Cardiac fibroblast (primary cell): ENCODE results near the gene MAD1L1.

Source experiments
- DNase-seq, 2 donors: peaks; one replicate each; pipeline versions ENCODE4 v3.0.0 to v3.0.0-alpha.2; 2010; ENCODE audit warnings: low read depth in 2 of 2
- H3K4me3 ChIP-seq, 2 donors: replicated peaks in 1 of 2; 1 replicate in 1 of 2; 2 replicates in 1 of 2; pipeline ENCODE4 v1.5.1; 2011; ENCODE audit warnings: low read depth in 2 of 2, low read length in 2 of 2, mild to moderate bottlenecking in 2 of 2, moderate library complexity in 1 of 2
- CTCF ChIP-seq: IDR thresholded peaks from one replicate; pipeline ENCODE4 v1.5.1; 2011; ENCODE audit warnings: low read depth, mild to moderate bottlenecking, low read length, inconsistent platforms

MAD1L1 gene

DNA sequence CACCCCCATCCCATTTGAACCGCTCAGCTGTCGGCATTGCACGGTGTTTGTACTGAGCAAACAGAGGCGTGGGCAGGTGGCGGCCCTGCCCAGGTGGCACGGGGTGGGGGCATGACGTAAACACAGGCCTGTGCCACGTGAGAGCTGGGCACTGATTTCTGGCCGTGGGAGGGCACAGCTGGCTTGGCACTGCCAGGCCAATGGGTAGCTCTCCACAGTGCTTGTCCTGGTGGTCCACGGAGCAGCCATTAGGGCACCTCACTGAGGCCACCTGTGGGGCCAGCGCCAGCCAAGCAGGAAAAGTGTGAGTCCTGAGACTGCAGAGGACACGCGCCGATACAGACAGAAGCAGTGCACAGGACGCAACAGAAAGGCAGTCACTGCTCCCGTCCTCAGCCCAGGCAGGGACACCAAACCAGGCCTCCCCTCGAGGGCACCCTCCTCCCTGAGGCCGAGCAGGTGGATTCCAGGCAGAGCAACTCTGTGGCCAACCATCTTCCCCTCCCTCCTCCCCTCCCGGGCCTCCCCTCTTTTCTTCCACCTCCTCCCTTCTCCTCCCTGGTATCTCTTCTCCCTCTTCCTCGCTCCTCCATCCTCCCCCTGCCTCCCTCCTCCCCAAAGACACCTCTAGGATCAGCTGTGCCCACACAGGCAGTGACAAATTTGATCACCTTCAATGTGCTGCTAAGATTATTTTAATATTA, 303.9 kb downstream of the MAD1L1 start:
- no peak for DNase-seq
- no peak for TF ChIP-seq CTCF

DNA sequence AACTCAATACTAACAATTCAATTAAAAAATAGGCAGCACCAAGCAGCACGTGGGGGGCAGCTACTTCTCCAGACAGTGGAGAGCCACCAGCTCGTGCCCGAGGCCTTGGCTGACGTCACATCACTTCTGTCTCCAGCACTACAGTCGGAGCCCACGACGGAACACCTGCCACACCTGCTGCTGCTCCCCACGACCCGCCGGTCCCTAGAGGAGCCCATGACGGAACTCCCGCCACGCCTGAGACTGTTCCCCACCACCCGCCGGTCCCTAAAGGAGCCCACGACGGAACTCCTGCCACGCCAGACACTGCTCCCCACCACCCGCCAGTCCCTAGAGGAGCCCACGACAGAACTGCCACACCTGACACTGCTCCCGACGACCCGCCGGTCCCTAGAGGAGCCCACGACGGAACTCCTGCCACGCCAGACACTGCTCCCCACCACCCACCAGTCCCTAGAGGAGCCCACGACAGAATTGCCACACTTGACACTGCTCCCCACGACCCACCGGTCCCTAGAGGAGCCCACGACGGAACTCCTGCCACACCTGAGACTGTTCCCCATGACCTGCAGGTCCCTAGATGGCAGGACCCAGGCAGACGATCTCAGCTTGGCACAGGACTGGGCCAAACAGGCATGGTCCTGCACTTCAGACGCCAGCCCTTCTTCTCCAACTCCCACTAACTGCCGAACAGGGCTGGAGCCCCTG, 304.7 kb downstream of the MAD1L1 start:
- no peak for DNase-seq
- no peak for TF ChIP-seq CTCF
- H3K4me3 ChIP-seq, result no peak overlapping the region

More for the DNA sequence above, 303.9 kb downstream of the MAD1L1 start:
- no peak overlapping the region for H3K4me3 ChIP-seq

- no peak for TF ChIP-seq CTCF
- H3K4me3 ChIP-seq, result no peak overlapping the region
- no peak for DNase-seq
These were observed 305.8 kb downstream of the MAD1L1 start for GRCh38 chr7:1926908-1927306.

- DNase-seq, result no peak
These were observed 306.5 kb downstream of the MAD1L1 start for GRCh38 chr7:1925973-1926907.

DNA sequence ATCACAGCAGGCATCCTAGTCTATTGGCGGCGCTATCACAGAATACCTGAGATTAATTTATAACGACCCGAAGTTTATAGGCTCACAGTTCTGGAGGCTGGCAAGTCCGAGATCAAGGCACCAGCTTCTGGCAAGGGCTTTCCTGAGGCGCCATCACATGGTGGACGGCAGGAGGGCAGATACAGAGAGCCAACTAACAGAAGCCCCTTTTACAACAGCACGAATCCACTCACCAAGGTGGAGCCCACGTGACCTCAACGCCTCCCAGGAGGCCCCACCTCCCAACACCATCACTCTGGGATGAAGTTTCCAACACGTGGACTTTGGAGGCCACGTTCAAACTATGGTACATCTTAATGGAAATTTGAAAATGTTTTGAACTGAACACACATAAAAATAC, 307.4 kb downstream of the MAD1L1 start:
- no peak overlapping the region for H3K4me3 ChIP-seq
- no peak for DNase-seq
- TF ChIP-seq CTCF, result no peak

More at GRCh38 chr7:1925973-1926907, 306.5 kb downstream of the MAD1L1 start:
- no peak overlapping the region for H3K4me3 ChIP-seq
- TF ChIP-seq CTCF, result no peak

DNA sequence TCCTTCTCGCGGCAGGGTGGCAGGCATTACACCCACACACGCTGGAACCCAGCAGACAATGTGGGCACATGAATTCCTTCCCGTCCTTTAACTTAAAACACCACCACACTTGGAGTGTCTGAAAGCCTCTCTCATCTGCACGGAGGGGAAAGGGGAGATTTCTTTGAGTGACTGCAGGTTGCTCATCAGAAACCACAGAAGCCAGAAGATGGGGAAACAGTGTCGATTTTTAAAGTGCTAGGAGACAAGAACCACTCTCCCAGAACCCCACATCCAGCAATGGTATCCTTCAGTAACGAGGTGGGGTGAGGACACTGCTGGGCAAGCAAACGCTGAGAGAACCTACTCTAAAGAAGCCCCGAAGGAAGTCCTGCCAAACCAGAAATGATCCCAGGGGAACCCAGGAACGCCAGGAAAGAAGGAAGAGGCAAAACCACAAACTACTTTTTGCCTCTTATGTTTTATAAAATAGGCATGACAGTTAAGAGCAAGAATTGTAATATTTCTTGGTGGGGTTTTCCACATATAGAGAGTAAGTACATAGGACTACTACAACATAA, 308.4 kb downstream of the MAD1L1 start:
- TF ChIP-seq CTCF, result no peak
- H3K4me3 ChIP-seq, result no peak overlapping the region
- peak; percentile 42 to 65 for DNase-seq
